HG02610 (cell line): ENCODE results near the gene APBA1.

Source experiments
- ATAC-seq: cut with Tn5 transposase; IDR thresholded peaks from one replicate; pipeline ENCODE4 v1.9.1; 2021; ENCODE audit warnings: mild to moderate bottlenecking, moderate library complexity; ENCODE audit not compliant: unreplicated experiment

APBA1 gene

GRCh38 chr9:69535286-69535832 is 136.8 kb downstream of the APBA1 start:
- no peak for ATAC-seq

DNA sequence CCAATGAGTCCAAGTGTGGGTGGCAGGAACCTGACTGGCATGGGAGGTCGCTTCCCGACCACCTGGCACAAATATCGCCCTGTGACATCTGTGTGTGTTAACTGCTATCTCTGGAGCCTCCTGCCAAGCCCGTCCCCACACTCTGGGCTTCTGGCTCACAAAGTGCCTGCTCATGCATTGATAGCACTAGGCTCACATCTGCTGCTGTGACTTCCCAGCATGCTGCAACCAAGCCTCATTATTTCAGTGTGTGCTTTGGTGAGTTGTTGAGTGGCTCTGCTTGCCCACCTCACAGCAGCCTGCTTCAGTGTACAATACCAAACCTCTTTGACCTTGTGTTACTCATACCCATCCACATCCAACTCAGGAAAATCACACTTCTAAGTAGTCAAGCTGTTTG is 139.8 kb downstream of the APBA1 start:
- ATAC-seq: no peak

DNA sequence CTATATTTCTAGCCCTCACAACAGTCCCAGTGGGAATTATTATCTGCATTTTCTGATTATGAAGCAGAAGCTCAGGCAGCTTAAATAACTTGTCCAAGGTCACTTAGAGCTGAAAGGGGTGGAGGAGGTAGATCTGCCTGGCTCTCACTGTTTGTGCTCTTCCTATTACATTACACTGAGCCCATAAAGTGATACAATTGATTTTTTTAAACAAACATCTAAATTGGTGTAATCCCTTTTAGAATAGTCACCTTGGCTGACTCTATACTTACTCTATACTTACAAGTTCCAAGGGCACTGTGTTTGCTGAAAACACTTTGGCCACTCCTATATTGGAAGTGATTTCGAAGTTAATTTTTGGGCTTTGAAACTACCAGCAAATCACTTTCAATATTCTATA is 144.7 kb downstream of the APBA1 start:
- ATAC-seq: no peak

- no peak for ATAC-seq
Measured at GRCh38 chr9:69526699-69527098, 145.5 kb downstream of the APBA1 start.

- peak; percentile 72 for ATAC-seq
Measured at GRCh38 chr9:69519470-69520240, 152.5 kb downstream of the APBA1 start.

- no peak for ATAC-seq
Measured at GRCh38 chr9:69516353-69517322, 155.5 kb downstream of the APBA1 start.

DNA sequence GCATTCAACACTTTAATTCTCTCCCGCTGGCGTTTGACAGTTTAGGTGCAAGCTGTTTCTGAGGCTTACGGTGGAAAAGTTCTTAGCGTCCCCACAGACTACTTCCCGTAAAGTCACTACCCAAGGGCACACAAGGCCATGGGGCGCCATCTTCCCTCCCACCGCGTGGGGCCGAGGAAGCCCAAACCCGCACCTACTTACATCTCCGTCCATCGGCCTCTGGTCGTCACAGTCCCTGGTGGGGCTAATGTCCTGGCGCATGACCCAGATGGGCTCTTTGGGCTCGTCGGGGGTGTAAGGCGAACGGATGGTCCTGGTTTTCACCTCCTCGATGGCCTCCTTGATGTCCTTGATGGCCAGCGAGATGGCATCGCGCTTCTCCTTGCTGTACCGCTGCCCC is 156.4 kb downstream of the APBA1 start:
- ATAC-seq: no peak

GRCh38 chr9:69513141-69513820 is 158.9 kb downstream of the APBA1 start:
- ATAC-seq: no peak

DNA sequence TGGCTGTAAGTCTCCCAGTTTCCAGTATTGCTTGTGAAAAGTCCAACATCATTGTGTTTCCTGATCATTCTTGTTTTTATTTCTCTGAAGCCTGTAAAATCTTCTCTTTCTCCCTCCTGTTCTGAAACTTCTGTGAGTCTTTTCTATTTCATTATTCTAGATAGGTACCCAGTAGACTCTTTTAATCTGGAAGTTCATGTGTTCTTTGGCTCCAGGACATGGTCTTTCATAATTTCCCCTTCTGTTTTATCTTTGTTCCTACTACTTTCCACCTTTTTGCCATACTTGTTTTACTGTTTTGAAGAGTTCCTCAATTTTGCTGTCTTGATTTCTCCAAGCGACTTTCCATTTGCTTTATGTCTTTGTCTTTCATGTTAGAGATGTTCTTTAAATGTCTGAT is 168.1 kb downstream of the APBA1 start:
- ATAC-seq: no peak

- no peak for ATAC-seq
Measured at GRCh38 chr9:69502671-69503301, 169.4 kb downstream of the APBA1 start.

DNA sequence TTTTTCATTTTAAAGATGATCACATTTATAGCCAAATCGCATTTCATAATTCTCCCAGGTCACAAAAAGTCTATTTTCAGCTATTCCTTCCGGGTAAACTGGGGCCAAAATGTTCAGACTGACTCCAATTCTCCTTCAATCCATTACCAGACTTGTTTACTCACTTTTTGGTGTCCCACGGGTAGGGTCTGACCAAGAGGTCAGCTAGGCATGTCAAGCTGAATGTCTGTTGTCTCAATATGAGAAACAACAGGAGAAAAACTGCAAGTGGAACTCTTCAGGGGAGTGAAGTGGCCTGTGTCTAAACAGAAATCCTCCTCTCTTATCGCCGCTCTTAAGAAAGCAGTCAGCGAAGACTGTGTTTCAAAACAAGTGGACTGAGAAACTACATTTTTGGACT is 171.3 kb downstream of the APBA1 start:
- ATAC-seq: no peak

- no peak for ATAC-seq
Measured at GRCh38 chr9:69499959-69500358, 172.2 kb downstream of the APBA1 start.

- ATAC-seq: no peak
Measured at GRCh38 chr9:69499407-69499806, 172.8 kb downstream of the APBA1 start.

DNA sequence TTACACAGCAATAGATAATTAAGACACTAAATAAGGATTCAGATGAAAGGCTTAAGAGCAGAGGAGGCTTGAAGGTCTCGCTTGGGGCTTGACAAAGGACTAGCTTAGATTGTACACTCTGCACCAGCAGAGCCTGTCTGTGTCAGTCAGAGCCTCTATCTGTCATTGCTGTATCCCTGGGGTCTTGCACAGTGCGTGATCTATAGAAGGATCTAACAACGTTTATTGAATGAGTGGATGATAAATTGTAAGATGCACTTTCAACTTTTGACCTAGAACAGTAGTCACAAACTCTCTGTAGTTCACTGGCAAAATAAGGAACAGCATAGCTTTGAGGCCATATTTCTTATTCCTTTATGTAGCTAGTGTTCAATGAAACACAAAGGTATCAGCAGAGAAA is 173.7 kb downstream of the APBA1 start:
- no peak for ATAC-seq

- ATAC-seq: no peak
Measured at GRCh38 chr9:69497816-69498215, 174.4 kb downstream of the APBA1 start.

GRCh38 chr9:69496846-69497450 is 175.2 kb downstream of the APBA1 start:
- no peak for ATAC-seq

- no peak for ATAC-seq
Measured at GRCh38 chr9:69495296-69495695, 176.9 kb downstream of the APBA1 start.

DNA sequence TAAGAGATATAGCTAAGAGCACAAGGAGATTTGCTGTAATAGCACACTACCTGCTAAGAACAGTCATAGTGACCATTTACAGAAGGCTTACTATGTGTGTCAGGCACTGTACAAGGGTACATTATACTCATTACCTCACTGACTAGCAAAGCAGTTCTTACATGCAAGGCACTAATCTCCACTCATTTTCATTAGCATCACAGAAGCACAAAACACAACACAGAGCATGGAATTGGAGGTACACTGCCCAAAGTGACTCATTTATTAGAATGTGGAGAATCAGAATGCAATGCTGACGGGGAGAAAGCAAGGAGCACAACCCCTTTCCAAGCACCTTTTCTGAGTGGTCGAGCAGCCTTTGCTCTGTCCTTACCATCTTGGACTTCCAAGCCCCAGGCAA is 177.4 kb downstream of the APBA1 start:
- no peak for ATAC-seq

DNA sequence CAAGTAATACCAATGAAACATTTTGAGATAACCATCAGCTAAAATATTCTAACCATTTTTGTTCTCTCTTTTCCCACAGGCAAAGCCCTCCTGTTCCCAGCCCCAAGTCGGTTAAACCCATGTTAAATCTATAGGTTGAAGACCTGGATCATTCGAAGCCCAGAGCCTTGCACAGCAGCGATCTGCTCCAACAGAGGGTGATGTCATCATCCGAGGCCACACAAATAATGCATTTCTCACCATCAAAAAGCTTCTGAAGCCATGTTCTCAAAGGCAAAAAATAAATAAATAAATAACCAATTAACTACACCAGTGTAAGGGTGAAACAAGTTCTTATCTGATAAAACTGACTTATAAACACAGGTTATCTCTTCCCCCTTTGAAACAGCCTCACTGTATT is 178.0 kb downstream of the APBA1 start:
- ATAC-seq: no peak

DNA sequence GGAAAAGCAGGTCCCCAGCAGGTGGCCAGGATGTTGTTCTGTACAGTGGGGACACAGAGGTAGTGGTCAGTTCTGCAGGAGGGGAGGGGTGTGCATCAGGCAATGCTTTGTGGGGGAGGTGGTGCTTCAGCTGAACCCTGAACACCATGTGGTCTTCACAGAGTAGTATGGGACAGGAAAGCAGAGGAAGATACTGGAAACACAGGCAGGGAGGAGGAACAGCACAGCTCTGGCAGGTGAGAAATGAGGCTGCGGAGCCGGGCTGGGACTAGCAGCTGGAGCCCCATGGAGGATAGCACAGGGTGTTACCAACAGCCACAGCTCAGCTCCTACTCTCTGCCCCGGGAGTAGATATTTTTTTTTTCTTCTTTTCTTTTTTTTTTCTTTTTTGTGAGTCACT is 185.7 kb downstream of the APBA1 start:
- no peak for ATAC-seq
